GM06990 (cell line): ENCODE results near the gene TCF4.

Experiments used
- DNase-seq: peaks from one replicate; pipeline ENCODE4 v3.0.0-alpha.2; 2011; ENCODE audit not compliant: insufficient read length; ENCODE audit errors: extremely low read depth
- H3K27me3 ChIP-seq: replicated peaks from 2 replicates; pipeline ENCODE4 v1.6.0; 2011; ENCODE audit warnings: low read length; ENCODE audit not compliant: control insufficient read depth, insufficient read depth
- H3K36me3 ChIP-seq: 2 replicates; pipeline ENCODE4 v1.5.1; 2011; ENCODE audit warnings: low read length; ENCODE audit not compliant: control insufficient read depth, insufficient read depth
- H3K4me3 ChIP-seq: replicated peaks from 2 replicates; pipeline ENCODE4 v1.5.1; 2011; ENCODE audit warnings: low read depth, mild to moderate bottlenecking, control low read depth, low read length
- TF ChIP-seq, protein P1 (sequence below): IDR thresholded peaks from 2 replicates; pipeline ENCODE4 v1.5.1; 2011; ENCODE audit warnings: low read length, control low read depth, mild to moderate bottlenecking, inconsistent platforms; ENCODE audit not compliant: insufficient read depth, poor library complexity, severe bottlenecking

TCF4 gene

GRCh38 chr18:55506074-55506473, 81.9 kb downstream of the TCF4 start:
- no peak overlapping the region for H3K4me3 ChIP-seq
- no peaks in the 10 kb centered on the region; the same call in 1 of the 2 replicates for H3K27me3 ChIP-seq
- no peaks in the 10 kb centered on the region for H3K36me3 ChIP-seq
- no peak for DNase-seq
- TF ChIP-seq, protein P1, sequence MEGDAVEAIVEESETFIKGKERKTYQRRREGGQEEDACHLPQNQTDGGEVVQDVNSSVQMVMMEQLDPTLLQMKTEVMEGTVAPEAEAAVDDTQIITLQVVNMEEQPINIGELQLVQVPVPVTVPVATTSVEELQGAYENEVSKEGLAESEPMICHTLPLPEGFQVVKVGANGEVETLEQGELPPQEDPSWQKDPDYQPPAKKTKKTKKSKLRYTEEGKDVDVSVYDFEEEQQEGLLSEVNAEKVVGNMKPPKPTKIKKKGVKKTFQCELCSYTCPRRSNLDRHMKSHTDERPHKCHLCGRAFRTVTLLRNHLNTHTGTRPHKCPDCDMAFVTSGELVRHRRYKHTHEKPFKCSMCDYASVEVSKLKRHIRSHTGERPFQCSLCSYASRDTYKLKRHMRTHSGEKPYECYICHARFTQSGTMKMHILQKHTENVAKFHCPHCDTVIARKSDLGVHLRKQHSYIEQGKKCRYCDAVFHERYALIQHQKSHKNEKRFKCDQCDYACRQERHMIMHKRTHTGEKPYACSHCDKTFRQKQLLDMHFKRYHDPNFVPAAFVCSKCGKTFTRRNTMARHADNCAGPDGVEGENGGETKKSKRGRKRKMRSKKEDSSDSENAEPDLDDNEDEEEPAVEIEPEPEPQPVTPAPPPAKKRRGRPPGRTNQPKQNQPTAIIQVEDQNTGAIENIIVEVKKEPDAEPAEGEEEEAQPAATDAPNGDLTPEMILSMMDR = no peak

DNA sequence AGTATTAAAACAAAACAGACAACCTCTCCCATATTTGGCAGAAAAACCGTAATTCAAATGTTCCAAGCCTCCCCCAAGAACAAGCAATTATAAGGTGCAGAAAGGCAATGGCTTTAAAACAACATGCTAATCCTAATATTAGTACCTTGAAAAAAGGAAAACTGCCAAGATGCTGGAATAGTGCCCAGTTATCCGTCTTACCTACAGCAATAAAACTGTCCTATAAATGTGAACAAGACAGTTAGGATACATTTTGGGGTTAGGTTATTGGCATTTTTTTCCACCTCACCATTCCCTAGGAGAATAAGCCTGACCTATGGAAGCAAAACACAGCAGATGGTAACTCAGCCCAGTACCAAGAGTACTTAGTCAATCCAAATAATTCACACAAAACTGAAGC, 83.2 kb downstream of the TCF4 start:
- Histone ChIP-seq H3K27me3 (no peaks in the 10 kb centered on the region; the same call in 1 of the 2 replicates), H3K36me3 (no peaks in the 10 kb centered on the region), H3K4me3 (no peak overlapping the region)
- TF ChIP-seq, protein P1 = no peak
- no peak for DNase-seq

GRCh38 chr18:55503167-55503820, 84.7 kb downstream of the TCF4 start:
- Histone ChIP-seq H3K27me3 (no peaks in the 10 kb centered on the region; the same call in 1 of the 2 replicates), H3K36me3 (no peaks in the 10 kb centered on the region), H3K4me3 (no peak overlapping the region)
- no peak for DNase-seq
- TF ChIP-seq, protein P1 = no peak

- TF ChIP-seq, protein P1 = no peak
- DNase-seq = no peak
- H3K36me3 ChIP-seq = no peaks in the 10 kb centered on the region
- no peaks in the 10 kb centered on the region; the same call in 1 of the 2 replicates for H3K27me3 ChIP-seq
- H3K4me3 ChIP-seq = no peak overlapping the region
Measured at GRCh38 chr18:55501982-55502710, 85.8 kb downstream of the TCF4 start.

DNA sequence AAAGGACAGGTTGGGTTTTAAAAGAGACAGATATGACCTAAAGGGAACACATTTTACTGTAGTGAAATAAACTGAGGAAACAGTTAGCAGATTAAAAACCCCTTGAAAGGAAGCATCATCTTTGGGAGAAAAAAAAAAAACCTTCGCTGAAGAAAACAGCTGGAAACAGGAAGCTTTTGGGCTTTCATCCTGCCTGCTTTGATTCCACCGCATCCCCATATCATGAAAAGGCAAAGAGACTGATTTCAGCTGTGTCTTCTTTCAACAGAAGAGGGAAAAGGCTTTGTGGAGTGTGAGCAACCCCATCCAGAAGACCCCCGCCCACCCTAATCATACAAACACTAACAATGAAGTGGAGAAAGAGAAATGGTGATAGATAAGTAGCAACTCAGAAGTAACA, 86.4 kb downstream of the TCF4 start:
- H3K4me3 ChIP-seq = no peak overlapping the region
- DNase-seq = no peak

More for the DNA sequence above, 86.4 kb downstream of the TCF4 start:
- Histone ChIP-seq H3K27me3 (no peaks in the 10 kb centered on the region; the same call in 1 of the 2 replicates), H3K36me3 (no peaks in the 10 kb centered on the region)
- TF ChIP-seq, protein P1 = no peak
